ENCODE results near the gene IL34. TPM values are rescaled to one million over a fixed set of nuclear protein-coding genes. Genes with fewer than 3 reads are reported as not detected.
A peak's percentile ranks its signal among the peaks of the same experiment; 100 is the strongest.
"Not testable (repeated sequence)": the region's sequence is repeated elsewhere in the genome, so short reads cannot be mapped to it uniquely, and the experiment has no call there.

IL34 gene
- total and polyA plus RNA-seq, 4 donors, result 4.0 to 13.4 (median 7.7) TPM

DNA sequence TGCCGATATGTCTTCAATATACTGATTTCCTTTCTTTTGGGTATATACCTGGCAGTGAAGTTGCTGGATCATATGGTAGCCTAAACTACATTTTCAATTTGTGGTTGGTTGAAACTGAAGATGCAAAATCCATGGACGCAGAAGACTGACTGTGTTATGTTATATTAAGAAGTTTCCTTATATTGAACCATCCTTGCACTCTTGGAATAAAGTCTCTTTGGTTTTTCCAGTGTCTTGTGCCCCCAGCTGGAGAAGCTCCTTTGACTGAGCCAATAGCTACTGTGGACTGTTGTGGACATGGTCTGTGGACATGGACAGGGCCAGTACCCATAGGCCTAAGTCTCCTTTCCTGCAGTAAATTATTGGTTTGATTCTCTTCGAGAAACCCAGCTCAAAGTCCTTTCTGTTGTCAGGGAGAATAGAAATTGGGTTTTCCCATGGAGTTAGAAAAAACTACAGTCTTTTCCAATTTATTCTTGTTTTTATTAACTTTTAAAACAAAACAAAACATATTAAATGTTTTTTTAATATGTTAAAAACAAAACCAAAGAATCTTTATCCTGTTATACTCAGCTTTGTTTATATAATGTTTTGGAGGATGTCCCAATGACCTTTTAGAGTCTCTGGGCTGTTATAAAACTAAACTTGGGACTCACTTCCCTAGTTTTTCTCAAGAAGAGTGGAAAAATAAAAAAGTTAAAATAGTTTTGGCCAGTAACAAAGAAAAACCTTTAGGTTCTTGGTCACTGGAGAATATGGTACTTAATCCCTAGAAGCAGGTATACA is 15.2 kb upstream of the IL34 start:
- no peak for DNase-seq (ENCODE audit: low read depth in 4 of 6, low spot score in 6 of 6)
- H3K27me3 ChIP-seq (ENCODE audit: control insufficient read depth, insufficient read depth, low read length), result no peaks in the 10 kb centered on the region
- no CpG with 5 or more reads among the region's 3 CpGs for WGBS (ENCODE audit: insufficient coverage)
- no peak overlapping the region for H3K27ac ChIP-seq (ENCODE audit: low read depth, low read length)
- no peaks in the 10 kb centered on the region for H3K4me1 ChIP-seq (ENCODE audit: control insufficient read depth, insufficient read depth, low read length)
- no peak overlapping the region for H3K4me3 ChIP-seq (ENCODE audit: low read depth, low read length)
- H3K9me3 ChIP-seq (ENCODE audit: control insufficient read depth, insufficient read depth, low read length), result no peaks in the 10 kb centered on the region
- H3K36me3 ChIP-seq (ENCODE audit: control insufficient read depth, insufficient read depth, low read length), result no peaks in the 10 kb centered on the region

DNA sequence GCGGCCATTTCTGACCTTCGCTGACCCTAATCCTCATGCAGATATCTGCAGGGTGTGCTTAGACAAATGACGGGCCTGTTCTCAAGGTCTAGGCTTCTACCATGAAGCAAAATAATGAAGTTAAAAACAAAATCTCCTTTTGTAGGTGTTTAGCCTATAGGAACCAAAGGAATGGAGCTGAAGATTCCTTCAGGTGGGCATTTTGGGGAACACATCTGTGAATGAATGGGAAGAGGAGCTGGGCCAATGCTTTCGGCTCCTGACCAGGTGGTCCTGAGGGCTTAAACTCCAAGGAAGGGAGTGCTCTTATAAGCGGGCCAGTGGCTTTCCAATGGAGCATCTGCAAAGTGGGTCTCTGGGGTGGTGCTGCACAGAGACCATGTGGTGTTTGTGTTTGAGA is 14.1 kb upstream of the IL34 start:
- H3K27ac ChIP-seq (ENCODE audit: low read depth, low read length), result no peak overlapping the region
- H3K4me1 ChIP-seq (ENCODE audit: control insufficient read depth, insufficient read depth, low read length), result no peaks in the 10 kb centered on the region
- H3K9me3 ChIP-seq (ENCODE audit: control insufficient read depth, insufficient read depth, low read length), result no peaks in the 10 kb centered on the region
- H3K27me3 ChIP-seq (ENCODE audit: control insufficient read depth, insufficient read depth, low read length), result no peaks in the 10 kb centered on the region
- DNase-seq (ENCODE audit: low read depth in 4 of 6, low spot score in 6 of 6), result no peak
- no peaks in the 10 kb centered on the region for H3K36me3 ChIP-seq (ENCODE audit: control insufficient read depth, insufficient read depth, low read length)
- 84% methylated on average over 5 of the region's 5 CpGs for WGBS (ENCODE audit: insufficient coverage)
- no peak overlapping the region for H3K4me3 ChIP-seq (ENCODE audit: low read depth, low read length)

- H3K4me3 ChIP-seq (ENCODE audit: low read depth, low read length); H3K27ac ChIP-seq (ENCODE audit: low read depth, low read length); H3K27me3 ChIP-seq (ENCODE audit: control insufficient read depth, insufficient read depth, low read length); H3K9me3 ChIP-seq (ENCODE audit: control insufficient read depth, insufficient read depth, low read length); H3K36me3 ChIP-seq (ENCODE audit: control insufficient read depth, insufficient read depth, low read length); H3K4me1 ChIP-seq (ENCODE audit: control insufficient read depth, insufficient read depth, low read length); DNase-seq (ENCODE audit: low read depth in 4 of 6, low spot score in 6 of 6): not testable (repeated sequence)
- WGBS (ENCODE audit: insufficient coverage), result 81% methylated on average over 8 of the region's 10 CpGs
Observed at GRCh38 chr16:70633617-70634016, 12.7 kb upstream of the IL34 start.

DNA sequence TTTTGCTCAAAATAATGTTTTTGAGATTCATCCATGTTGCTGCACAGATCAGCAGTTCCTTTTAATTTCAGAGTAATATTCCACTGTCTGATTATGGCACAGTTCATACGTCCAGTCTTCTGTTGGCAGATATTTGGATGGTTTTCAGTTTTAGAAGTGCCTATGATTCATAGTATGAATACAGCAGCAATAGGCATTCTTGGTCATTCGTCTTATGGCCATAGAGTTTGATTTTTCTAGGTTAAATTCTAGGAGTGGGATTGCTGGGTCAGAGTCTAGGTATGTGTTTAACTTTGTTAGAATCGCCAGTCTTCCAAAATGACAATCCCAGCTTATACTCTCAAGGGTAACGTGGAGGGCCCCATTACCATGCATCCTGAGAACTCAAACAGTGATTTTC is 11.5 kb upstream of the IL34 start:
- Histone ChIP-seq H3K36me3 (ENCODE audit: control insufficient read depth, insufficient read depth, low read length) (no peaks in the 10 kb centered on the region), H3K4me3 (ENCODE audit: low read depth, low read length) (no peak overlapping the region), H3K4me1 (ENCODE audit: control insufficient read depth, insufficient read depth, low read length) (peaks cover 3% of the 10 kb centered on the region), H3K9me3 (ENCODE audit: control insufficient read depth, insufficient read depth, low read length) (no peaks in the 10 kb centered on the region), H3K27ac (ENCODE audit: low read depth, low read length) (no peak overlapping the region), H3K27me3 (ENCODE audit: control insufficient read depth, insufficient read depth, low read length) (no peaks in the 10 kb centered on the region)
- no peak for DNase-seq (ENCODE audit: low read depth in 4 of 6, low spot score in 6 of 6)
- WGBS (ENCODE audit: insufficient coverage), result 57% methylated on average over 3 of the region's 4 CpGs

GRCh38 chr16:70635336-70636016 is 10.9 kb upstream of the IL34 start:
- Histone ChIP-seq H3K9me3 (ENCODE audit: control insufficient read depth, insufficient read depth, low read length) (no peaks in the 10 kb centered on the region), H3K27ac (ENCODE audit: low read depth, low read length) (peak overlapping the region; percentile 3), H3K4me3 (ENCODE audit: low read depth, low read length) (no peak overlapping the region), H3K4me1 (ENCODE audit: control insufficient read depth, insufficient read depth, low read length) (peaks cover 3% of the 10 kb centered on the region), H3K27me3 (ENCODE audit: control insufficient read depth, insufficient read depth, low read length) (no peaks in the 10 kb centered on the region), H3K36me3 (ENCODE audit: control insufficient read depth, insufficient read depth, low read length) (no peaks in the 10 kb centered on the region)
- WGBS (ENCODE audit: insufficient coverage), result 0% methylated on average over 2 of the region's 5 CpGs
- peak in 2 of 6 donors; percentile 7 to 67 for DNase-seq (ENCODE audit: low read depth in 4 of 6, low spot score in 6 of 6)

DNA sequence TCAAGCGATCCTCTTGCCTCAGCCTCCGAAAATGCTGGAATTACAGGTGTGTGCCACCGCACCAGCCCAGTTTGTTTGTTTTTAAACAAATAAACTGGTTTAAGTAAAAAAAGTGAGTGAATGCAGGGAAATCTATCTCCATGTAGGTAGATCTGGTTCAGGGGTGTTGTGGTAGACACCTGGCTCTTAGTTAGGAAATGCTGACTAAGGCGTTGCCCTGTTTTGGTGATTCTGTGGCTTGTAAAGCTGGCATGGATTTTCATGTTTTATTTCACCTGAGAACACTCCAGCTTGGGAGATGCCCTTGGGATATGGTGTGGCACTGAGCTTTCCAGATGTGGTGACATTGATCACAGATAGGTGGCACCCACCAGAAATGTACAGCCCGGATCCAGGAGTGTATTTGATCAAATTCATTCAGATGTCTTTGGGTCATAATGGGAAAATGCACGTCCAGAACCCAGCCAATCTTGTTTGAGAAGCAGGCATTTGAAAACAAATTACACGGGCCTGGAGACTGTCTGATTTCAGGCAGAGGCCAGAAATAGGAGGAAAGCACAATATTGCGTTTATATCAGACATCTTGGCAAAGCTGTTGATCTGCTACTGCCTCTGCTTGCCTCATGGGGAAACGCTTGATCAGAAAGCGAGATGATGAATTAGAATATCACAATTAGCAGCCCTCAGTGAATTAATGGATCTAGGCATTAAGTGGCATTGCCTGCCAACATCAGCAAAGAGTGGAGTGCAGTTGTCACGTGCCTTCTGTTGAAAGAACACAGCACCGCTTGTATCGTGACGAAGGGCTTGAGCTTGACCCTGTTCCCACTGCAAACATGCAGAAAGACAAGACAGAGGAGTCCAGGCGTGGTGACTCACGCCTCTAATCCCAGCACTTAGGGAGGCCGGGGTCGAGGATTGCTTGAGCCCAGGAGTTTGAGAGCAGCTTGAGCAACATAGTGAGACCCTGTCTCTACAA is 7.3 kb upstream of the IL34 start:
- no peaks in the 10 kb centered on the region for H3K27me3 ChIP-seq (ENCODE audit: control insufficient read depth, insufficient read depth, low read length)
- H3K36me3 ChIP-seq (ENCODE audit: control insufficient read depth, insufficient read depth, low read length), result no peaks in the 10 kb centered on the region
- WGBS (ENCODE audit: insufficient coverage), result 52% methylated on average over 18 of the region's 18 CpGs
- H3K27ac ChIP-seq (ENCODE audit: low read depth, low read length), result no peak overlapping the region
- H3K4me1 ChIP-seq (ENCODE audit: control insufficient read depth, insufficient read depth, low read length), result peaks cover 3% of the 10 kb centered on the region
- no peaks in the 10 kb centered on the region for H3K9me3 ChIP-seq (ENCODE audit: control insufficient read depth, insufficient read depth, low read length)
- peak in 2 of 6 donors; percentile 37 to 63 for DNase-seq (ENCODE audit: low read depth in 4 of 6, low spot score in 6 of 6)
- H3K4me3 ChIP-seq (ENCODE audit: low read depth, low read length), result no peak overlapping the region

DNA sequence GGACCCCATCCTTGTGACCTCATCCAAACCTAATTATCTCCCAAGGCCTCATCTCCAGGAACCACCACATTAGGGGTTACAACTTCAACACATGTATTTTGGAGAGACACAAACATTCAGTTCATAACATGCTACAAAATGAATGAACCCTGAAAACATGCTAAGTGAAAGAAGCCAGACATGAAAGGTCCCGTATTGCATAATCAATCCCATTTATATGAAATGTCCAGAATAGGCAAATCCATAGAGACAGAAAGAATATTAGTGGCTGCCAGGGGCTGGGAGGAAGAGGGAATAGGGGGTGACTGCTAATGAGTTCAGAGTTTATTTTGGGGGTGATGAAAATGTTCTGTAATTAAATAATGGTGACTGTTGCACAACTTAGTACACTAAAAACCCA is 3.7 kb upstream of the IL34 start:
- H3K27me3 ChIP-seq (ENCODE audit: control insufficient read depth, insufficient read depth, low read length), result no peaks in the 10 kb centered on the region
- no peaks in the 10 kb centered on the region for H3K9me3 ChIP-seq (ENCODE audit: control insufficient read depth, insufficient read depth, low read length)
- H3K27ac ChIP-seq (ENCODE audit: low read depth, low read length), result no peak overlapping the region
- no peak for DNase-seq (ENCODE audit: low read depth in 4 of 6, low spot score in 6 of 6)
- H3K4me1 ChIP-seq (ENCODE audit: control insufficient read depth, insufficient read depth, low read length), result peaks cover 21% of the 10 kb centered on the region
- WGBS (ENCODE audit: insufficient coverage), result no CpG with 5 or more reads among the region's 1 CpG
- H3K36me3 ChIP-seq (ENCODE audit: control insufficient read depth, insufficient read depth, low read length), result no peaks in the 10 kb centered on the region
- no peak overlapping the region for H3K4me3 ChIP-seq (ENCODE audit: low read depth, low read length)

DNA sequence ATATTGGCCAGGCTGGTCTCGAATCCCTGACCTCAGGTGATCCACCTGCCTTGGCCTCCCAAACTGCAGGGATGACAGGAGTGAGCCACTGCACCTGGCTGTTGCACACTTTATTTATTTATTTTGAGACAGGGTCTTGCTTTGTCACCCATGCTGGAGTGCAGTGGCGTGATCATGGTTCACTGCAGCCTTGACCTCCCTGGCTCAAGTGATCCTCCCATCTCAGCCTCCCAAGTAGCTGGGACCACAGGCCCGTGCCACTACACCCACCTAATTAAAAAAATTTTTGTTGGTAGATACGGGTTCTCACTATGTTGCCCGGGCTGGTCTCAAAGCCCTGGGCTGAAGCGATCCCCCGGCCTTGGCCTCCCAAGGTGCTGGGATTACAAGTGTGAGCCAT is 3.1 kb upstream of the IL34 start:
- peaks cover 27% of the 10 kb centered on the region for H3K4me1 ChIP-seq (ENCODE audit: control insufficient read depth, insufficient read depth, low read length)
- WGBS (ENCODE audit: insufficient coverage), result 100% methylated on average over 1 of the region's 7 CpGs
- not testable (repeated sequence) for DNase-seq (ENCODE audit: low read depth in 4 of 6, low spot score in 6 of 6); H3K36me3 ChIP-seq (ENCODE audit: control insufficient read depth, insufficient read depth, low read length); H3K27me3 ChIP-seq (ENCODE audit: control insufficient read depth, insufficient read depth, low read length); H3K9me3 ChIP-seq (ENCODE audit: control insufficient read depth, insufficient read depth, low read length); H3K4me3 ChIP-seq (ENCODE audit: low read depth, low read length); H3K27ac ChIP-seq (ENCODE audit: low read depth, low read length)

- Histone ChIP-seq H3K27me3 (ENCODE audit: control insufficient read depth, insufficient read depth, low read length) (no peaks in the 10 kb centered on the region), H3K36me3 (ENCODE audit: control insufficient read depth, insufficient read depth, low read length) (no peaks in the 10 kb centered on the region), H3K4me3 (ENCODE audit: low read depth, low read length) (no peak overlapping the region), H3K9me3 (ENCODE audit: control insufficient read depth, insufficient read depth, low read length) (no peaks in the 10 kb centered on the region), H3K27ac (ENCODE audit: low read depth, low read length) (no peak overlapping the region), H3K4me1 (ENCODE audit: control insufficient read depth, insufficient read depth, low read length) (peaks cover 27% of the 10 kb centered on the region)
- 66% methylated on average over 9 of the region's 10 CpGs for whole genome bisulfite sequencing (ENCODE audit: insufficient coverage)
- no peak for DNase-seq (ENCODE audit: low read depth in 4 of 6, low spot score in 6 of 6)
Observed at GRCh38 chr16:70644763-70645597, 1.4 kb upstream of the IL34 start.

Data from spinal cord (tissue), 10 donors.